GM12878 (cell line): ENCODE measurements around the gene CCIN.

Experiments used
- BRCA1 ChIP-seq: IDR thresholded peaks from 2 replicates; pipeline ENCODE4 v1.6.1; 2011; ENCODE audit warnings: low read depth, low read length, improper control_type of control experiment
- POLR2A ChIP-seq: IDR thresholded peaks from 2 replicates; pipeline ENCODE4 v1.6.1; 2011; ENCODE audit warnings: low read depth, mild to moderate bottlenecking, low read length
- TF ChIP-seq, protein P1 (sequence below), 3 experiments: IDR thresholded peaks in 2 of 3; conservative IDR thresholded peaks in 1 of 3; 2 replicates each; pipeline ENCODE4 v1.5.1; 2011; ENCODE audit warnings: low read depth in 3 of 3, low read length in 3 of 3, mild to moderate bottlenecking in 3 of 3, control low read depth in 2 of 3, moderate library complexity in 2 of 3, inconsistent platforms in 1 of 3, mixed read lengths in 1 of 3; ENCODE audit not compliant: control insufficient read depth in 2 of 3, insufficient read depth in 1 of 3; ENCODE audit errors: extremely low read depth in 1 of 3

DNA sequence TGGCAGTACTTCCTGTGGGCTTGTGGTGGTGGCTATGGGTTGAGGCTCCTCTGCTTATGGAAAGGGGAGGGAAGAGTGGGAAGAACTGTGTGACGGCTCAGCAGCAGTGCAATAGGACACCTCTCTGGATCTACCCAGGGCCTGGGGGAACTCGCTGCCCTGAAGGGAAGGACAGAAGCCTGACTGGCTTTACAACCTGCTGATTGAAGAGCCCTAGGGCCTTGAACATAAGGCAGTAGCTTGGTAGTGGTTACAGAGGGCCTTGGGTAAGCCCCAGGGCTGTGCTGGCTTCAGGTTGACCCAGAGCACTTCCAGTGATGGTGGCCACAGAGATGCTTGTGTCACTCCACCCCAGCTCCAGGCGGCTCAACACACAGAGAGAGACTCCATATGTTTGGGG, 5.5 kb downstream of the CCIN start:
- TF ChIP-seq, protein P1, sequence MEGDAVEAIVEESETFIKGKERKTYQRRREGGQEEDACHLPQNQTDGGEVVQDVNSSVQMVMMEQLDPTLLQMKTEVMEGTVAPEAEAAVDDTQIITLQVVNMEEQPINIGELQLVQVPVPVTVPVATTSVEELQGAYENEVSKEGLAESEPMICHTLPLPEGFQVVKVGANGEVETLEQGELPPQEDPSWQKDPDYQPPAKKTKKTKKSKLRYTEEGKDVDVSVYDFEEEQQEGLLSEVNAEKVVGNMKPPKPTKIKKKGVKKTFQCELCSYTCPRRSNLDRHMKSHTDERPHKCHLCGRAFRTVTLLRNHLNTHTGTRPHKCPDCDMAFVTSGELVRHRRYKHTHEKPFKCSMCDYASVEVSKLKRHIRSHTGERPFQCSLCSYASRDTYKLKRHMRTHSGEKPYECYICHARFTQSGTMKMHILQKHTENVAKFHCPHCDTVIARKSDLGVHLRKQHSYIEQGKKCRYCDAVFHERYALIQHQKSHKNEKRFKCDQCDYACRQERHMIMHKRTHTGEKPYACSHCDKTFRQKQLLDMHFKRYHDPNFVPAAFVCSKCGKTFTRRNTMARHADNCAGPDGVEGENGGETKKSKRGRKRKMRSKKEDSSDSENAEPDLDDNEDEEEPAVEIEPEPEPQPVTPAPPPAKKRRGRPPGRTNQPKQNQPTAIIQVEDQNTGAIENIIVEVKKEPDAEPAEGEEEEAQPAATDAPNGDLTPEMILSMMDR (IDR thresholded peaks at IDR 0.05 in 2 of 3, conservative IDR thresholded peaks at IDR 0.05 in 1 of 3; ENCODE audit: control insufficient read depth in 2 of 3, extremely low read depth in 1 of 3, insufficient read depth in 1 of 3, low read depth in 3 of 3, low read length in 3 of 3): no peak
- TF ChIP-seq BRCA1: no peak
- TF ChIP-seq POLR2A: no peak
